ENCODE measurements around the gene SCOC.
"Not testable (repeated sequence)": the region's sequence is repeated elsewhere in the genome, so short reads cannot be mapped to it uniquely, and the experiment has no call there.

The SCOC gene

GRCh38 chr4:140363051-140363450 is 10.4 kb upstream of the SCOC start:
- no peak for DNase-seq

GRCh38 chr4:140363558-140363957 is 9.9 kb upstream of the SCOC start:
- DNase-seq = no peak

- DNase-seq = no peak
Observed at GRCh38 chr4:140367738-140368137, 5.7 kb upstream of the SCOC start.

GRCh38 chr4:140368686-140369085 is 4.8 kb upstream of the SCOC start:
- no peak for DNase-seq

GRCh38 chr4:140372751-140373327 is 607 bp upstream of the SCOC start:
- peak; percentile 24 for DNase-seq

- DNase-seq = no peak
Observed at GRCh38 chr4:140374130-140374477, 658 bp downstream of the SCOC start.

GRCh38 chr4:140382732-140383131 is 9.3 kb downstream of the SCOC start:
- DNase-seq = no peak

- no peak for DNase-seq
Observed at GRCh38 chr4:140388015-140388414, 14.6 kb downstream of the SCOC start.

GRCh38 chr4:140395668-140396067 is 22.2 kb downstream of the SCOC start:
- DNase-seq = no peak

- no peak for DNase-seq
Observed at GRCh38 chr4:140400111-140400510, 26.7 kb downstream of the SCOC start.

GRCh38 chr4:140406292-140406691 is 32.8 kb downstream of the SCOC start:
- no peak for DNase-seq

- DNase-seq = no peak
Observed at GRCh38 chr4:140408974-140409373, 35.5 kb downstream of the SCOC start.

GRCh38 chr4:140413130-140413969 is 39.9 kb downstream of the SCOC start:
- not testable (repeated sequence) for DNase-seq

GRCh38 chr4:140423106-140423505 is 49.7 kb downstream of the SCOC start:
- DNase-seq = no peak

GRCh38 chr4:140426610-140427105 is 53.2 kb downstream of the SCOC start:
- DNase-seq = no peak

GRCh38 chr4:140427106-140427918 is 53.9 kb downstream of the SCOC start, which contains the start of gene CLGN:
TSS of gene CLGN (minus strand) at chr4:140427648. CDS start at chr4:140413078, 14,570 bp downstream.
- DNase-seq = peak; percentile 44

- DNase-seq = no peak
Observed at GRCh38 chr4:140427919-140428471, 54.5 kb downstream of the SCOC start.

Data from stimulated activated CD4-positive, alpha-beta T cell treated with anti-CD3 and anti-CD28 coated beads, Interleukin-1b, Interleukin-23, amount 100 ng/mL, for 48 hours (primary cell).